Measurements from ENCODE around the gene ALDH3B1.
A peak's percentile ranks its signal among the peaks of the same experiment; 100 is the strongest.

ALDH3B1 gene

GRCh38 chr11:68036717-68037239, 26.7 kb downstream of the ALDH3B1 start:
- H3K27ac ChIP-seq (ENCODE audit: low read depth, low read length): no peak overlapping the region
- WGBS: 88% methylated on average over 14 of the region's 14 CpGs
- H3K9me3 ChIP-seq (ENCODE audit: insufficient read depth, low read depth, low read length): no peaks in the 10 kb centered on the region
- H3K36me3 ChIP-seq (ENCODE audit: insufficient read depth, low read length): peaks cover 29% of the 10 kb centered on the region
- peaks cover 18% of the 10 kb centered on the region; the same call in 1 of the 2 replicates for H3K4me1 ChIP-seq (ENCODE audit: insufficient read depth, low read length)
- H3K4me3 ChIP-seq (ENCODE audit: low read length): no peak overlapping the region
- no peaks in the 10 kb centered on the region for H3K27me3 ChIP-seq (ENCODE audit: insufficient read depth, low read length)
- no peak overlapping the region for H3K9ac ChIP-seq (ENCODE audit: low read depth, low read length)

- H3K27me3 ChIP-seq (ENCODE audit: insufficient read depth, low read length): no peaks in the 10 kb centered on the region
- H3K4me3 ChIP-seq (ENCODE audit: low read length): no peak overlapping the region
- H3K4me1 ChIP-seq (ENCODE audit: insufficient read depth, low read length): peaks cover 15% of the 10 kb centered on the region; the same call in 1 of the 2 replicates
- H3K36me3 ChIP-seq (ENCODE audit: insufficient read depth, low read length): peaks cover 22% of the 10 kb centered on the region
- WGBS: 93% methylated on average over 20 of the region's 20 CpGs
- peak overlapping the region; percentile 13 for H3K27ac ChIP-seq (ENCODE audit: low read depth, low read length)
- H3K9me3 ChIP-seq (ENCODE audit: insufficient read depth, low read depth, low read length): no peaks in the 10 kb centered on the region
- H3K9ac ChIP-seq (ENCODE audit: low read depth, low read length): no peak overlapping the region
Measured at GRCh38 chr11:68037411-68038225, 27.5 kb downstream of the ALDH3B1 start.

- peaks cover 15% of the 10 kb centered on the region; the same call in 1 of the 2 replicates for H3K4me1 ChIP-seq (ENCODE audit: insufficient read depth, low read length)
- H3K27ac ChIP-seq (ENCODE audit: low read depth, low read length): peak overlapping the region; percentile 45
- peak overlapping the region; percentile 31; the same call in 1 of the 2 replicates for H3K9ac ChIP-seq (ENCODE audit: low read depth, low read length)
- peak overlapping the region; percentile 57 for H3K4me3 ChIP-seq (ENCODE audit: low read length)
- H3K9me3 ChIP-seq (ENCODE audit: insufficient read depth, low read depth, low read length): no peaks in the 10 kb centered on the region
- no peaks in the 10 kb centered on the region for H3K27me3 ChIP-seq (ENCODE audit: insufficient read depth, low read length)
- 48% methylated on average over 13 of the region's 13 CpGs for WGBS
- peaks cover 15% of the 10 kb centered on the region for H3K36me3 ChIP-seq (ENCODE audit: insufficient read depth, low read length)
Measured at GRCh38 chr11:68038226-68038717, 28.1 kb downstream of the ALDH3B1 start.

GRCh38 chr11:68038718-68039525, 28.8 kb downstream of the ALDH3B1 start, which contains the start of gene TCIRG1:
Gene TCIRG1 (plus strand): TSS chr11:68039025. CDS start chr11:68041272, 2,247 bp downstream.
- peaks cover 15% of the 10 kb centered on the region; the same call in 1 of the 2 replicates for H3K4me1 ChIP-seq (ENCODE audit: insufficient read depth, low read length)
- peak within 1 kb of the TSS; percentile 31; the same call in 1 of the 2 replicates for H3K9ac ChIP-seq (ENCODE audit: low read depth, low read length)
- 12% methylated on average over 51 of the region's 51 CpGs for WGBS

GRCh38 chr11:68039526-68040086, 29.5 kb downstream of the ALDH3B1 start:
- Histone ChIP-seq H3K9me3 (ENCODE audit: insufficient read depth, low read depth, low read length) (no peaks in the 10 kb centered on the region), H3K4me1 (ENCODE audit: insufficient read depth, low read length) (peaks cover 15% of the 10 kb centered on the region; the same call in 1 of the 2 replicates), H3K36me3 (ENCODE audit: insufficient read depth, low read length) (peaks cover 5% of the 10 kb centered on the region; the same call in 1 of the 2 replicates), H3K9ac (ENCODE audit: low read depth, low read length) (no peak overlapping the region), H3K27me3 (ENCODE audit: insufficient read depth, low read length) (no peaks in the 10 kb centered on the region), H3K4me3 (ENCODE audit: low read length) (peak overlapping the region; percentile 57), H3K27ac (ENCODE audit: low read depth, low read length) (peak overlapping the region; percentile 34; the same call in 1 of the 2 replicates)
- WGBS: 51% methylated on average over 9 of the region's 10 CpGs

More at GRCh38 chr11:68038718-68039525, 28.8 kb downstream of the ALDH3B1 start, which contains the start of gene TCIRG1:
- H3K4me3 ChIP-seq (ENCODE audit: low read length): peak within 1 kb of the TSS; percentile 57
- H3K27ac ChIP-seq (ENCODE audit: low read depth, low read length): peak within 1 kb of the TSS; percentile 45
- H3K36me3 ChIP-seq (ENCODE audit: insufficient read depth, low read length): peaks cover 9% of the 10 kb centered on the region
- no peaks in the 10 kb centered on the region for H3K9me3 ChIP-seq (ENCODE audit: insufficient read depth, low read depth, low read length)
- H3K27me3 ChIP-seq (ENCODE audit: insufficient read depth, low read length): no peaks in the 10 kb centered on the region

- Histone ChIP-seq H3K36me3 (ENCODE audit: insufficient read depth, low read length) (peaks cover 3% of the 10 kb centered on the region; the same call in 1 of the 2 replicates), H3K27ac (ENCODE audit: low read depth, low read length) (peak overlapping the region; percentile 34; the same call in 1 of the 2 replicates), H3K27me3 (ENCODE audit: insufficient read depth, low read length) (no peaks in the 10 kb centered on the region), H3K4me1 (ENCODE audit: insufficient read depth, low read length) (peaks cover 15% of the 10 kb centered on the region; the same call in 1 of the 2 replicates), H3K9ac (ENCODE audit: low read depth, low read length) (peak overlapping the region; percentile 42; the same call in 1 of the 2 replicates), H3K4me3 (ENCODE audit: low read length) (no peak overlapping the region), H3K9me3 (ENCODE audit: insufficient read depth, low read depth, low read length) (no peaks in the 10 kb centered on the region)
- 56% methylated on average over 21 of the region's 22 CpGs for WGBS
Measured at GRCh38 chr11:68040101-68040956, 30.2 kb downstream of the ALDH3B1 start.

GRCh38 chr11:68040957-68041591, 30.9 kb downstream of the ALDH3B1 start:
- peaks cover 15% of the 10 kb centered on the region; the same call in 1 of the 2 replicates for H3K4me1 ChIP-seq (ENCODE audit: insufficient read depth, low read length)
- no peaks in the 10 kb centered on the region for H3K36me3 ChIP-seq (ENCODE audit: insufficient read depth, low read length)
- no peaks in the 10 kb centered on the region for H3K9me3 ChIP-seq (ENCODE audit: insufficient read depth, low read depth, low read length)
- no peak overlapping the region; the same call in 1 of the 2 replicates for H3K27ac ChIP-seq (ENCODE audit: low read depth, low read length)
- WGBS: 92% methylated on average over 23 of the region's 23 CpGs
- H3K27me3 ChIP-seq (ENCODE audit: insufficient read depth, low read length): no peaks in the 10 kb centered on the region
- H3K4me3 ChIP-seq (ENCODE audit: low read length): no peak overlapping the region
- 0 out of 2 replicates have a peak overlapping the region, but pooled peaks have one; percentile 42 for H3K9ac ChIP-seq (ENCODE audit: low read depth, low read length)

- no peaks in the 10 kb centered on the region for H3K27me3 ChIP-seq (ENCODE audit: insufficient read depth, low read length)
- H3K4me3 ChIP-seq (ENCODE audit: low read length): no peak overlapping the region
- 90% methylated on average over 12 of the region's 12 CpGs for WGBS
- H3K27ac ChIP-seq (ENCODE audit: low read depth, low read length): 0 out of 2 replicates have a peak overlapping the region, but pooled peaks have one; percentile 13
- peaks cover 15% of the 10 kb centered on the region; the same call in 1 of the 2 replicates for H3K4me1 ChIP-seq (ENCODE audit: insufficient read depth, low read length)
- H3K9me3 ChIP-seq (ENCODE audit: insufficient read depth, low read depth, low read length): no peaks in the 10 kb centered on the region
- no peak overlapping the region for H3K9ac ChIP-seq (ENCODE audit: low read depth, low read length)
- no peaks in the 10 kb centered on the region for H3K36me3 ChIP-seq (ENCODE audit: insufficient read depth, low read length)
Measured at GRCh38 chr11:68041617-68042218, 31.6 kb downstream of the ALDH3B1 start.

Data from HUES64 (cell line).